ENCODE results near the gene HSPB9. TPM values are rescaled to one million over a fixed set of nuclear protein-coding genes. Genes with fewer than 3 reads are reported as not detected.
A peak's percentile ranks its signal among the peaks of the same experiment; 100 is the strongest.

HSPB9 gene
- total RNA-seq, 1 experiment from 2014 or later: 0.54 TPM

GRCh38 chr17:42078396-42079043 is 44.1 kb upstream of the HSPB9 start:
- H3K27ac Mint-ChIP-seq (ENCODE audit: unreplicated experiment): no peak overlapping the region
- H3K36me3 Mint-ChIP-seq (ENCODE audit: insufficient read depth, unreplicated experiment): no peaks in the 10 kb centered on the region
- no TSS peak for BruUV-seq (replicated peaks)
- CTCF ChIA-PET: interaction anchor here (0.6 to 1.0 kb wide), 2 partner anchors 10 to 127 kb away, joined by 3 to 4 read pairs; no protein-coding TSS in a partner anchor
- no peak for DNase-seq
- H3K4me3 Mint-ChIP-seq (ENCODE audit: low read depth, unreplicated experiment): no peak overlapping the region
- intact Hi-C loops (cut with micrococcal nuclease; ENCODE audit: unreplicated experiment): no loop called here
- no peak for TF ChIP-seq CTCF (IDR thresholded peaks at IDR 0.05; ENCODE audit: unreplicated experiment)
- peaks cover 12% of the 10 kb centered on the region for H3K4me1 Mint-ChIP-seq (ENCODE audit: low read depth, unreplicated experiment)
- H3K27me3 Mint-ChIP-seq (ENCODE audit: unreplicated experiment): peaks cover 62% of the 10 kb centered on the region
- no peaks in the 10 kb centered on the region for H3K9me3 Mint-ChIP-seq (ENCODE audit: low read depth, unreplicated experiment)

- CTCF ChIA-PET: interaction anchor here (0.7 to 0.9 kb wide), 2 partner anchors 32 to 60 kb away, joined by 3 to 5 read pairs; partner anchors contain the start of gene NKIRAS2
- no TSS peak for BruUV-seq (replicated peaks)
Measured at GRCh38 chr17:42079541-42079940, 43.1 kb upstream of the HSPB9 start.

GRCh38 chr17:42081516-42082129 is 41.0 kb upstream of the HSPB9 start:
- BruUV-seq (replicated peaks): no TSS peak
- H3K27ac Mint-ChIP-seq (ENCODE audit: unreplicated experiment): no peak overlapping the region
- no peak for DNase-seq
- no peaks in the 10 kb centered on the region for H3K9me3 Mint-ChIP-seq (ENCODE audit: low read depth, unreplicated experiment)
- CTCF ChIA-PET: no interaction called here
- TF ChIP-seq CTCF (IDR thresholded peaks at IDR 0.05; ENCODE audit: unreplicated experiment): no peak
- no peaks in the 10 kb centered on the region for H3K36me3 Mint-ChIP-seq (ENCODE audit: insufficient read depth, unreplicated experiment)
- no peak overlapping the region for H3K4me3 Mint-ChIP-seq (ENCODE audit: low read depth, unreplicated experiment)
- peaks cover 8% of the 10 kb centered on the region for H3K4me1 Mint-ChIP-seq (ENCODE audit: low read depth, unreplicated experiment)
- H3K27me3 Mint-ChIP-seq (ENCODE audit: unreplicated experiment): peaks cover 40% of the 10 kb centered on the region
- intact Hi-C loops (cut with micrococcal nuclease; ENCODE audit: unreplicated experiment): no loop called here

More at GRCh38 chr17:42079541-42079940, 43.1 kb upstream of the HSPB9 start:
- Mint-ChIP-seq H3K27ac (ENCODE audit: unreplicated experiment) (no peak overlapping the region), H3K27me3 (ENCODE audit: unreplicated experiment) (peaks cover 52% of the 10 kb centered on the region), H3K4me3 (ENCODE audit: low read depth, unreplicated experiment) (no peak overlapping the region), H3K36me3 (ENCODE audit: insufficient read depth, unreplicated experiment) (no peaks in the 10 kb centered on the region), H3K4me1 (ENCODE audit: low read depth, unreplicated experiment) (peaks cover 8% of the 10 kb centered on the region), H3K9me3 (ENCODE audit: low read depth, unreplicated experiment) (no peaks in the 10 kb centered on the region)
- intact Hi-C loops (cut with micrococcal nuclease; ENCODE audit: unreplicated experiment): no loop called here
- DNase-seq: no peak
- no peak for TF ChIP-seq CTCF (IDR thresholded peaks at IDR 0.05; ENCODE audit: unreplicated experiment)

GRCh38 chr17:42087042-42087701 is 35.4 kb upstream of the HSPB9 start:
- Mint-ChIP-seq H3K36me3 (ENCODE audit: insufficient read depth, unreplicated experiment) (peaks cover 5% of the 10 kb centered on the region), H3K4me1 (ENCODE audit: low read depth, unreplicated experiment) (peaks cover 29% of the 10 kb centered on the region), H3K27ac (ENCODE audit: unreplicated experiment) (peak overlapping the region; percentile 21), H3K4me3 (ENCODE audit: low read depth, unreplicated experiment) (no peak overlapping the region), H3K27me3 (ENCODE audit: unreplicated experiment) (no peaks in the 10 kb centered on the region), H3K9me3 (ENCODE audit: low read depth, unreplicated experiment) (no peaks in the 10 kb centered on the region)
- BruUV-seq (replicated peaks): no TSS peak
- intact Hi-C loops (cut with micrococcal nuclease; ENCODE audit: unreplicated experiment): no loop called here
- TF ChIP-seq CTCF (IDR thresholded peaks at IDR 0.05; ENCODE audit: unreplicated experiment): no peak
- DNase-seq: no peak
- CTCF ChIA-PET: interaction anchor here (1.3 kb wide), 1 partner anchor 10 kb away, joined by 5 read pairs; no protein-coding TSS in a partner anchor

All from Calu3 (cell line).